ENCODE measurements around the gene CEP250.
"Not testable (repeated sequence)": the region's sequence is repeated elsewhere in the genome, so short reads cannot be mapped to it uniquely, and the experiment has no call there.

GRCh38 chr20:35449855-35450254 is 5.5 kb upstream of the CEP250 start:
- TF ChIP-seq CTCF (tag by site-specific recombination; IDR thresholded peaks at IDR 0.05); ZNF670 (tag by site-specific recombination; IDR thresholded peaks at IDR 0.05; ENCODE audit: low read depth): not testable (repeated sequence)

Measured in HEK293 (cell line).